GM23248 (cell line): ENCODE data around the gene TRERF1.

Experiments used
- EZH2 ChIP-seq: fragments of 200-600 bp; sonication (generic); IDR thresholded peaks from 2 replicates; pipeline ENCODE4 v1.6.1; 2018; ENCODE audit warnings: antibody characterized with exemption, mild to moderate bottlenecking; ENCODE audit not compliant: insufficient read depth, poor library complexity, severe bottlenecking
- EZH2phosphoT487 ChIP-seq: fragments of 200-600 bp; sonication (generic); IDR thresholded peaks from 2 replicates; pipeline ENCODE4 v1.6.1; 2018; ENCODE audit warnings: antibody characterized with exemption, moderate library complexity, mild to moderate bottlenecking, low read depth; ENCODE audit not compliant: insufficient read depth

GRCh38 chr6:42243046-42243445, 208.7 kb downstream of the TRERF1 start:
- TF ChIP-seq EZH2 (no peak), EZH2phosphoT487 (no peak)
